H9 (cell line): Measurements from ENCODE around the gene EP300. TPM values are rescaled to one million over a fixed set of nuclear protein-coding genes. Genes with fewer than 3 reads are reported as not detected.

Experiments used
- DNase-seq: peaks from one replicate; pipeline ENCODE4 v3.0.0-alpha.2; 2017
- H2AFZ ChIP-seq: one replicate; pipeline ENCODE4 v1.6.1; 2013; ENCODE audit warnings: mild to moderate bottlenecking, low read length, control low read depth, moderate library complexity
- H2AK5ac ChIP-seq: 2 replicates; pipeline ENCODE4 v1.6.1; 2013; ENCODE audit warnings: low read length, control low read depth, mixed read lengths; ENCODE audit not compliant: insufficient read length
- H2BK120ac ChIP-seq: one replicate; pipeline ENCODE4 v1.6.1; 2013; ENCODE audit warnings: low read depth, mild to moderate bottlenecking, low read length, control low read depth, inconsistent platforms; ENCODE audit not compliant: poor library complexity, severe bottlenecking
- H2BK12ac ChIP-seq: 2 replicates; pipeline ENCODE4 v1.6.1; 2013; ENCODE audit warnings: low read length, control low read depth, mixed read lengths, low read depth; ENCODE audit not compliant: insufficient read length
- H2BK15ac ChIP-seq: 2 replicates; pipeline ENCODE4 v1.6.1; 2013; ENCODE audit warnings: low read depth, low read length, control low read depth
- H2BK20ac ChIP-seq: one replicate; pipeline ENCODE4 v1.6.1; 2013; ENCODE audit warnings: low read depth, mild to moderate bottlenecking, low read length, control low read depth, inconsistent platforms; ENCODE audit not compliant: poor library complexity, severe bottlenecking
- H2BK5ac ChIP-seq: 2 replicates; pipeline ENCODE4 v1.6.1; 2013; ENCODE audit warnings: low read length, control low read depth, mixed read lengths; ENCODE audit not compliant: insufficient read length
- H3K14ac ChIP-seq: 2 replicates; pipeline ENCODE4 v1.6.1; 2013; ENCODE audit warnings: low read length, control low read depth; ENCODE audit not compliant: insufficient read depth
- H3K18ac ChIP-seq: 2 replicates; pipeline ENCODE4 v1.6.1; 2013; ENCODE audit warnings: low read depth, mild to moderate bottlenecking, mixed read lengths, low read length, control low read depth; ENCODE audit not compliant: insufficient read length
- H3K23ac ChIP-seq: 2 replicates; pipeline ENCODE4 v1.6.1; 2013; ENCODE audit warnings: low read length, control low read depth, mixed read lengths, low read depth; ENCODE audit not compliant: insufficient read length
- H3K23me2 ChIP-seq: 2 replicates; pipeline ENCODE4 v1.6.1; 2013; ENCODE audit warnings: low read depth, mild to moderate bottlenecking, mixed read lengths, low read length, control low read depth; ENCODE audit not compliant: insufficient read length, poor library complexity, severe bottlenecking
- H3K27ac ChIP-seq: 2 replicates; pipeline ENCODE4 v1.5.1; 2013; ENCODE audit warnings: low read length, control low read depth, mixed read lengths, low read depth; ENCODE audit not compliant: insufficient read length
- H3K27me3 ChIP-seq: 2 replicates; pipeline ENCODE4 v1.6.1; 2013; ENCODE audit warnings: low read length, control low read depth, inconsistent platforms; ENCODE audit not compliant: insufficient read depth
- H3K4ac ChIP-seq: 2 replicates; pipeline ENCODE4 v1.6.1; 2013; ENCODE audit warnings: low read depth, mild to moderate bottlenecking, control low read depth, inconsistent platforms, low read length, moderate library complexity
- H3K4me1 ChIP-seq: 2 replicates; pipeline ENCODE4 v1.6.1; 2013; ENCODE audit warnings: low read length, control low read depth, inconsistent platforms; ENCODE audit not compliant: insufficient read depth
- H3K4me2 ChIP-seq: 2 replicates; pipeline ENCODE4 v1.6.1; 2013; ENCODE audit warnings: low read length, control low read depth, mixed read lengths; ENCODE audit not compliant: insufficient read length, insufficient read depth
- H3K56ac ChIP-seq: 2 replicates; pipeline ENCODE4 v1.6.1; 2013; ENCODE audit warnings: low read depth, mild to moderate bottlenecking, mixed read lengths, low read length, control low read depth; ENCODE audit not compliant: insufficient read length
- H3K79me1 ChIP-seq: 2 replicates; pipeline ENCODE4 v1.6.1; 2013; ENCODE audit warnings: low read depth, mild to moderate bottlenecking, moderate library complexity, low read length, control low read depth, inconsistent platforms; ENCODE audit not compliant: insufficient read depth, poor library complexity, severe bottlenecking
- H3K79me2 ChIP-seq: 2 replicates; pipeline ENCODE4 v1.6.1; 2013; ENCODE audit warnings: low read length, control low read depth, inconsistent platforms; ENCODE audit not compliant: insufficient read depth
- H3K9ac ChIP-seq: 2 replicates; pipeline ENCODE4 v1.6.1; 2013; ENCODE audit warnings: low read length, control low read depth, mixed read lengths; ENCODE audit not compliant: insufficient read length; ENCODE audit errors: extremely low read depth
- H3K9me3 ChIP-seq: one replicate; pipeline ENCODE4 v1.6.1; 2013; ENCODE audit warnings: low read depth, low read length, inconsistent platforms; ENCODE audit not compliant: control insufficient read depth
- H3T11ph ChIP-seq: one replicate; pipeline ENCODE4 v1.6.1; 2013; ENCODE audit warnings: mild to moderate bottlenecking, low read length, control low read depth, inconsistent platforms
- H4K20me1 ChIP-seq: one replicate; pipeline ENCODE4 v1.6.1; 2013; ENCODE audit not compliant: control insufficient read depth, insufficient read length, insufficient read depth
- H4K5ac ChIP-seq: 2 replicates; pipeline ENCODE4 v1.6.1; 2013; ENCODE audit warnings: low read depth, mild to moderate bottlenecking, mixed read lengths, low read length, control low read depth; ENCODE audit not compliant: insufficient read length
- H4K8ac ChIP-seq: replicated peaks from 2 replicates; pipeline ENCODE4 v1.6.1; 2013; ENCODE audit warnings: low read length, control low read depth, mixed read lengths, low read depth; ENCODE audit not compliant: insufficient read length
- H4K91ac ChIP-seq: 2 replicates; pipeline ENCODE4 v1.6.1; 2013; ENCODE audit warnings: low read depth, mild to moderate bottlenecking, moderate library complexity, mixed read lengths, low read length, control low read depth; ENCODE audit not compliant: insufficient read length
- H3K27ac Mint-ChIP-seq, 3 experiments: 2 replicates in 2 of 3; 3 replicates in 1 of 3; pipeline ENCODE4 v1.8.0; 2020 to 2021; ENCODE audit warnings: mixed read lengths in 3 of 3, mild to moderate bottlenecking in 1 of 3, moderate library complexity in 1 of 3
- H3K27me3 Mint-ChIP-seq: 2 replicates; pipeline ENCODE4 v1.8.0; 2021; ENCODE audit warnings: low read depth, mild to moderate bottlenecking, moderate library complexity, mixed read lengths
- H3K36me3 Mint-ChIP-seq, 3 experiments: 2 replicates in 2 of 3; 3 replicates in 1 of 3; pipeline ENCODE4 v1.8.0; 2020 to 2021; ENCODE audit warnings: low read depth in 3 of 3, mixed read lengths in 3 of 3; ENCODE audit not compliant: insufficient read depth in 1 of 3
- H3K4me1 Mint-ChIP-seq, 2 experiments: 2 replicates each; pipeline ENCODE4 v1.8.0; 2020; ENCODE audit warnings: mixed read lengths in 2 of 2
- H3K4me3 Mint-ChIP-seq, 2 experiments: 2 replicates in 1 of 2; 3 replicates in 1 of 2; pipeline ENCODE4 v1.8.0; 2020 to 2021; ENCODE audit warnings: mild to moderate bottlenecking in 2 of 2, mixed read lengths in 2 of 2, moderate library complexity in 1 of 2
- H3K9me3 Mint-ChIP-seq, 2 experiments: 2 replicates in 1 of 2; 3 replicates in 1 of 2; pipeline ENCODE4 v1.8.0; 2020; ENCODE audit warnings: mild to moderate bottlenecking in 2 of 2, mixed read lengths in 2 of 2, moderate library complexity in 1 of 2
- WGBS: extraction: QIAGEN DNeasy Blood & Tissue Kit; methylation state at CpG from one replicate; pipeline ENCODE4 v1.1.7; 2013; ENCODE audit warnings: missing lambda C conversion rate, low lambda C conversion rate, mixed read lengths; ENCODE audit not compliant: insufficient read length; ENCODE audit errors: extremely low coverage; 5-methylcytosine and 5-hydroxymethylcytosine counted together
- total RNA-seq: library from RNA; stranded (reverse); gene quantifications from 2 replicates; pipeline ENCODE4 v1.2.1, GENCODE V29; 2021
- TF ChIP-seq, protein P1 (sequence below): fragments of 200-600 bp; sonication (generic); conservative IDR thresholded peaks from 3 replicates; pipeline ENCODE4 v1.8.0; 2021; ENCODE audit warnings: antibody characterized with exemption, mild to moderate bottlenecking

EP300 gene
- total RNA-seq, 1 experiment from 2014 or later: 136 TPM

DNA sequence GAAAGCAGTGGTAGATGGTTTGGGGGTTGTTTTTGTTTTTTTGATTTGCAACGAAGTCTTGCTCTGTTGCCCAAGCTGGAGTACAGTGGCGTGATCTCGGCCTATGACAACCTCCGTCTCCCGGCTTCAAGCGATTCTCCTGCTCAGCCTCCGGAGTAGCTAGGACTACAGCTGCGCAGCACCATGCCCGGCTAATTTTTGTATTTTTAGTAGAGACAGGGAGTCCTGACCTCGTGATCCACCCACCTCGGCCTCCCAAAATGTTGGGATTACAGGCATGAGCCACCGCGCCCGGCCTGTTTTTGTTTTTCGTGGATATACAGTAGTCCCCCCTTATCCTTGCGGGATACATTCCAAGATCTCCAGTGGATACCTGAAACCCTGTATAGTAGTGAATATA lies 6.6 kb downstream of the EP300 start:
- Histone ChIP-seq H3K56ac (no peak overlapping the region), H3K9me3 (no peaks in the 10 kb centered on the region), H2AK5ac (no peak overlapping the region), H2BK5ac (no peak overlapping the region), H3K18ac (no peak overlapping the region), H4K5ac (no peak overlapping the region), H3T11ph (no peak overlapping the region), H3K27ac (no peak overlapping the region), H3K27me3 (no peaks in the 10 kb centered on the region), H2BK15ac (no peak overlapping the region), H4K20me1 (no peaks in the 10 kb centered on the region), H3K79me1 (no peaks in the 10 kb centered on the region), H3K4me1 (no peaks in the 10 kb centered on the region; the same call in 1 of the 2 replicates), H2BK120ac (no peak overlapping the region), H3K79me2 (peaks cover 91% of the 10 kb centered on the region), H4K8ac (no peak overlapping the region), H2AFZ (no peak overlapping the region), H3K23ac (no peak overlapping the region), H3K9ac (no peak overlapping the region), H2BK12ac (no peak overlapping the region), H3K4ac (no peak overlapping the region), H4K91ac (no peak overlapping the region), H2BK20ac (no peak overlapping the region), H3K14ac (no peak overlapping the region), H3K23me2 (peaks cover 1% of the 10 kb centered on the region), H3K4me2 (no peak overlapping the region)
- Mint-ChIP-seq H3K27me3 (no peaks in the 10 kb centered on the region), H3K27ac (peak overlapping the region in 2 of 3 experiments; percentile 27 to 85; a peak in 2 of 7 replicates), H3K4me1 (peaks cover 37 to 46% of the 10 kb centered on the region in 2 experiments), H3K36me3 (peaks cover 4 to 41% (median 40%) of the 10 kb centered on the region in 3 experiments; a peak in 6 of 7 replicates), H3K9me3 (no peaks in the 10 kb centered on the region), H3K4me3 (no peak overlapping the region)
- WGBS: no CpG with 5 or more reads among the region's 16 CpGs
- TF ChIP-seq, protein P1, sequence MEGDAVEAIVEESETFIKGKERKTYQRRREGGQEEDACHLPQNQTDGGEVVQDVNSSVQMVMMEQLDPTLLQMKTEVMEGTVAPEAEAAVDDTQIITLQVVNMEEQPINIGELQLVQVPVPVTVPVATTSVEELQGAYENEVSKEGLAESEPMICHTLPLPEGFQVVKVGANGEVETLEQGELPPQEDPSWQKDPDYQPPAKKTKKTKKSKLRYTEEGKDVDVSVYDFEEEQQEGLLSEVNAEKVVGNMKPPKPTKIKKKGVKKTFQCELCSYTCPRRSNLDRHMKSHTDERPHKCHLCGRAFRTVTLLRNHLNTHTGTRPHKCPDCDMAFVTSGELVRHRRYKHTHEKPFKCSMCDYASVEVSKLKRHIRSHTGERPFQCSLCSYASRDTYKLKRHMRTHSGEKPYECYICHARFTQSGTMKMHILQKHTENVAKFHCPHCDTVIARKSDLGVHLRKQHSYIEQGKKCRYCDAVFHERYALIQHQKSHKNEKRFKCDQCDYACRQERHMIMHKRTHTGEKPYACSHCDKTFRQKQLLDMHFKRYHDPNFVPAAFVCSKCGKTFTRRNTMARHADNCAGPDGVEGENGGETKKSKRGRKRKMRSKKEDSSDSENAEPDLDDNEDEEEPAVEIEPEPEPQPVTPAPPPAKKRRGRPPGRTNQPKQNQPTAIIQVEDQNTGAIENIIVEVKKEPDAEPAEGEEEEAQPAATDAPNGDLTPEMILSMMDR: no peak
- DNase-seq: no peak
